HepG2 (cell line): Measurements from ENCODE around the gene MAIP1. TPM values are rescaled to one million over a fixed set of nuclear protein-coding genes. Genes with fewer than 3 reads are reported as not detected.

Experiments
- FOXO1 ChIP-seq: sonication (generic); formaldehyde crosslinking; IDR thresholded peaks from 2 replicates; pipeline ENCODE4 v1.4.0; 2020; ENCODE audit warnings: missing genetic modification reagents
- HMG20A ChIP-seq: IDR thresholded peaks from 2 replicates; pipeline ENCODE4 v1.6.1; 2016; ENCODE audit warnings: borderline replicate concordance
- NFATC3 ChIP-seq: sonication (generic); formaldehyde crosslinking; IDR thresholded peaks from 2 replicates; pipeline ENCODE4 v1.5.1; 2020; ENCODE audit warnings: mild to moderate bottlenecking, missing genetic modification reagents
- PLSCR1 ChIP-seq: sonication (generic); formaldehyde crosslinking; IDR thresholded peaks from 2 replicates; pipeline ENCODE4 v1.5.0; 2020; ENCODE audit warnings: missing genetic modification reagents, mild to moderate bottlenecking, borderline replicate concordance
- PRMT3 ChIP-seq: sonication (generic); formaldehyde crosslinking; IDR thresholded peaks from 2 replicates; pipeline ENCODE4 v1.8.1; 2022; ENCODE audit warnings: low read depth, mild to moderate bottlenecking, moderate library complexity, missing genetic modification reagents, borderline replicate concordance
- RXRA ChIP-seq: sonication (generic); formaldehyde crosslinking; IDR thresholded peaks from 2 replicates; pipeline ENCODE4 v1.5.1; 2020; ENCODE audit warnings: missing genetic modification reagents
- SP4 ChIP-seq: sonication (generic); formaldehyde crosslinking; IDR thresholded peaks from 2 replicates; pipeline ENCODE4 v1.8.1; 2023; ENCODE audit warnings: mild to moderate bottlenecking, missing genetic modification reagents
- SRY ChIP-seq: sonication (generic); formaldehyde crosslinking; IDR thresholded peaks from 2 replicates; pipeline ENCODE4 v1.8.0; 2022; ENCODE audit warnings: mild to moderate bottlenecking, missing genetic modification reagents
- TRIM24 ChIP-seq: sonication (generic); formaldehyde crosslinking; IDR thresholded peaks from 2 replicates; pipeline ENCODE4 v1.8.0; 2022; ENCODE audit warnings: mild to moderate bottlenecking, missing genetic modification reagents
- ZBTB20 ChIP-seq: sonication (generic); formaldehyde crosslinking; IDR thresholded peaks from 2 replicates; pipeline ENCODE4 v1.8.1; 2023; ENCODE audit warnings: missing genetic modification reagents, low read depth, mild to moderate bottlenecking, borderline replicate concordance
- ZNF207 ChIP-seq: fragments of 450-650 bp; IDR thresholded peaks from 2 replicates; pipeline ENCODE4 v1.6.1; 2016; ENCODE audit warnings: antibody characterized with exemption, borderline replicate concordance
- ZNF256 ChIP-seq: sonication (generic); formaldehyde crosslinking; conservative IDR thresholded peaks from 2 replicates; pipeline ENCODE4 v1.4.0; 2020; ENCODE audit warnings: missing genetic modification reagents
- ZNF33B ChIP-seq: sonication (generic); formaldehyde crosslinking; IDR thresholded peaks from 2 replicates; pipeline ENCODE4 v1.5.1; 2020; ENCODE audit warnings: mild to moderate bottlenecking, missing genetic modification reagents
- ZNF546 ChIP-seq: sonication (generic); formaldehyde crosslinking; conservative IDR thresholded peaks from 2 replicates; pipeline ENCODE4 v1.8.1; 2023; ENCODE audit warnings: mild to moderate bottlenecking, missing genetic modification reagents
- ZNF549 ChIP-seq: sonication (generic); formaldehyde crosslinking; IDR thresholded peaks from 2 replicates; pipeline ENCODE4 v1.5.0; 2020; ENCODE audit warnings: missing genetic modification reagents
- ZNF558 ChIP-seq: sonication (generic); formaldehyde crosslinking; IDR thresholded peaks from 2 replicates; pipeline ENCODE4 v1.9.0; 2022; ENCODE audit warnings: mild to moderate bottlenecking, missing genetic modification reagents, borderline replicate concordance
- ZNF563 ChIP-seq: sonication (generic); formaldehyde crosslinking; IDR thresholded peaks from 2 replicates; pipeline ENCODE4 v1.8.0; 2022; ENCODE audit warnings: mild to moderate bottlenecking, moderate library complexity, missing genetic modification reagents
- ZNF770 ChIP-seq: sonication (generic); formaldehyde crosslinking; IDR thresholded peaks from 2 replicates; pipeline ENCODE4 v1.5.0; 2020; ENCODE audit warnings: mild to moderate bottlenecking, missing genetic modification reagents
- ZNF841 ChIP-seq: sonication (generic); formaldehyde crosslinking; IDR thresholded peaks from 2 replicates; pipeline ENCODE4 v1.8.1; 2023; ENCODE audit warnings: missing genetic modification reagents, borderline replicate concordance
- polyA plus RNA-seq, 8 experiments: library from polyadenylated mRNA; depleted of rRNA in 3 of 8; stranded (reverse) in 7 of 8; unstranded in 1 of 8; fragments of >200 nt; fragmentation: Illumina TruSeq in 4 of 8; extraction: Trizol in 4 of 8; gene quantifications; 2 replicates each; pipeline versions ENCODE4 v1.2.1 to v1.2.3, GENCODE V29; 2011 to 2016; ENCODE audit warnings: low read depth in 4 of 8, missing spikeins in 1 of 8, mixed read lengths in 1 of 8; ENCODE audit not compliant: insufficient read depth in 1 of 8
- total RNA-seq, 5 experiments: library from RNA; depleted of rRNA; stranded (reverse); fragments of >200 nt; fragmentation: Illumina TruSeq; extraction: Trizol; gene quantifications; 2 replicates each; pipeline ENCODE4 v1.2.3, GENCODE V29; 2016; ENCODE audit warnings: low read depth in 1 of 5
- TF ChIP-seq, protein P1 (sequence below): sonication (generic); formaldehyde crosslinking; IDR thresholded peaks from 2 replicates; pipeline ENCODE4 v1.4.0; 2020; ENCODE audit warnings: missing genetic modification reagents
- TF ChIP-seq, protein P2 (sequence below): sonication (generic); formaldehyde crosslinking; IDR thresholded peaks from 2 replicates; pipeline ENCODE4 v1.5.1; 2020; ENCODE audit warnings: mild to moderate bottlenecking, missing genetic modification reagents, moderate library complexity

The MAIP1 gene
- total and polyA plus RNA-seq, 2 of the 13 experiments (the other 11 are each of a cell fraction or from before 2014, with no cell fraction given) = 22.3 to 72.9 TPM

DNA sequence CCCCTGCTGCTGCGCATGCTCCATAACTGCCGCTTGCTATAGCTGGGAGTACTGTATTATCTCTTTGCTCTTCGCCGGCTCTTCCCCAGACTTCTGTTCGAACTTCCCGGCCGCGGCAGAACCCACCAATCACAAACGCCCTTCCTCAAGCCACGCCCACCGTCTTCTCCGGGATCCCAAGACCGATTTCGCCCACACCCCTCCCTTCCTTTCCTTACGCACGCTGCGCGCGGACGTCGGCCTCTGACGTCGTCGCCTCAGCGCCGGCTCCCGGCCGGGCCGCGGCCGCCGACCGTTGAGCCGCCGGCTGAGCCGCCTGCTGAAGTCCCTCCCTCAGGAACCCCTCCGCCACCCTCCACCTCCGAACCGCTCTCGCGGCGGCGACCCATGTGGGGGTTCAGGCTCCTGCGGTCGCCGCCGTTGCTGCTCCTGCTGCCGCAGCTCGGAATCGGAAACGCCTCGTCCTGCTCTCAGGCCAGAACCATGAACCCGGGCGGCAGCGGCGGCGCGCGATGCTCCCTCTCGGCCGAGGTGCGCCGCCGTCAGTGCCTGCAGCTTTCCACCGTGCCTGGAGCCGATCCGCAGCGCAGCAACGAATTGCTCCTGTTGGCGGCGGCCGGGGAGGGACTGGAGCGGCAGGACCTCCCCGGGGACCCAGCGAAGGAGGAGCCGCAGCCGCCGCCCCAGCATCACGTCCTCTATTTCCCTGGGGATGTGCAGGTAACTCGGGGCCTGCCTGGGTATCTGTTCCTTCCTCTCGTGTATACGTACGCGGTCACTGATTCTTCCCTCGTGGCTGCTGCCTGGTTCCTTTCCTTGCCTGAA is 44.1 kb upstream of the MAIP1 start, which contains the start of gene C2orf69 (continued):
- TF ChIP-seq PLSCR1 (CRISPR knock-in tag) (no peak), NFATC3 (CRISPR knock-in tag) (0 out of 2 replicates have a peak, but pooled peaks have one; percentile 92), TRIM24 (CRISPR knock-in tag) (no peak), PRMT3 (CRISPR knock-in tag) (peak; percentile 24; the same call in 1 of the 2 replicates), FOXO1 (CRISPR knock-in tag) (peak; percentile 38; the same call in 1 of the 2 replicates), ZNF33B (peak; percentile 78; the same call in 1 of the 2 replicates), ZNF207 (no peak), ZNF770 (CRISPR knock-in tag) (peak; percentile 56; the same call in 1 of the 2 replicates), ZNF558 (CRISPR knock-in tag) (no peak), ZBTB20 (CRISPR knock-in tag) (no peak), RXRA (peak; percentile 74; the same call in 1 of the 2 replicates), ZNF841 (CRISPR knock-in tag) (no peak), ZNF256 (CRISPR knock-in tag) (no peak; the same call in 1 of the 2 replicates), ZNF546 (CRISPR knock-in tag) (no peak), SRY (CRISPR knock-in tag) (peak; percentile 76), ZNF563 (CRISPR knock-in tag) (peak; percentile 92), SP4 (CRISPR knock-in tag) (peak; percentile 81), ZNF549 (CRISPR knock-in tag) (peak; percentile 45; the same call in 1 of the 2 replicates), HMG20A (CRISPR knock-in tag) (peak; percentile 38; the same call in 1 of the 2 replicates)
- TF ChIP-seq, protein P1, sequence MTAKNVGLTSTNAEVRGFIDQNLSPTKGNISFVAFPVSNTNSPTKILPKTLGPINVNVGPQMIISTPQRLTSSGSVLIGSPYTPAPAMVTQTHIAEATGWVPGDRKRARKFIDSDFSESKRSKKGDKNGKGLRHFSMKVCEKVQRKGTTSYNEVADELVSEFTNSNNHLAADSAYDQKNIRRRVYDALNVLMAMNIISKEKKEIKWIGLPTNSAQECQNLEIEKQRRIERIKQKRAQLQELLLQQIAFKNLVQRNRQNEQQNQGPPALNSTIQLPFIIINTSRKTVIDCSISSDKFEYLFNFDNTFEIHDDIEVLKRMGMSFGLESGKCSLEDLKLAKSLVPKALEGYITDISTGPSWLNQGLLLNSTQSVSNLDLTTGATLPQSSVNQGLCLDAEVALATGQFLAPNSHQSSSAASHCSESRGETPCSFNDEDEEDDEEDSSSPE = peak; percentile 99
- TF ChIP-seq, protein P2, sequence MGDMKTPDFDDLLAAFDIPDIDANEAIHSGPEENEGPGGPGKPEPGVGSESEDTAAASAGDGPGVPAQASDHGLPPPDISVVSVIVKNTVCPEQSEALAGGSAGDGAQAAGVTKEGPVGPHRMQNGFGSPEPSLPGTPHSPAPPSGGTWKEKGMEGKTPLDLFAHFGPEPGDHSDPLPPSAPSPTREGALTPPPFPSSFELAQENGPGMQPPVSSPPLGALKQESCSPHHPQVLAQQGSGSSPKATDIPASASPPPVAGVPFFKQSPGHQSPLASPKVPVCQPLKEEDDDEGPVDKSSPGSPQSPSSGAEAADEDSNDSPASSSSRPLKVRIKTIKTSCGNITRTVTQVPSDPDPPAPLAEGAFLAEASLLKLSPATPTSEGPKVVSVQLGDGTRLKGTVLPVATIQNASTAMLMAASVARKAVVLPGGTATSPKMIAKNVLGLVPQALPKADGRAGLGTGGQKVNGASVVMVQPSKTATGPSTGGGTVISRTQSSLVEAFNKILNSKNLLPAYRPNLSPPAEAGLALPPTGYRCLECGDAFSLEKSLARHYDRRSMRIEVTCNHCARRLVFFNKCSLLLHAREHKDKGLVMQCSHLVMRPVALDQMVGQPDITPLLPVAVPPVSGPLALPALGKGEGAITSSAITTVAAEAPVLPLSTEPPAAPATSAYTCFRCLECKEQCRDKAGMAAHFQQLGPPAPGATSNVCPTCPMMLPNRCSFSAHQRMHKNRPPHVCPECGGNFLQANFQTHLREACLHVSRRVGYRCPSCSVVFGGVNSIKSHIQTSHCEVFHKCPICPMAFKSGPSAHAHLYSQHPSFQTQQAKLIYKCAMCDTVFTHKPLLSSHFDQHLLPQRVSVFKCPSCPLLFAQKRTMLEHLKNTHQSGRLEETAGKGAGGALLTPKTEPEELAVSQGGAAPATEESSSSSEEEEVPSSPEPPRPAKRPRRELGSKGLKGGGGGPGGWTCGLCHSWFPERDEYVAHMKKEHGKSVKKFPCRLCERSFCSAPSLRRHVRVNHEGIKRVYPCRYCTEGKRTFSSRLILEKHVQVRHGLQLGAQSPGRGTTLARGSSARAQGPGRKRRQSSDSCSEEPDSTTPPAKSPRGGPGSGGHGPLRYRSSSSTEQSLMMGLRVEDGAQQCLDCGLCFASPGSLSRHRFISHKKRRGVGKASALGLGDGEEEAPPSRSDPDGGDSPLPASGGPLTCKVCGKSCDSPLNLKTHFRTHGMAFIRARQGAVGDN (CRISPR knock-in tag) = peak; percentile 98
